NB4 (cell line): Measurements from ENCODE around the gene NFAT5.

Experiments
- CTCF ChIP-seq: IDR thresholded peaks from one replicate; pipeline ENCODE4 v1.5.1; 2012; ENCODE audit warnings: low read depth, low read length
- MAX ChIP-seq: IDR thresholded peaks from 2 replicates; pipeline ENCODE4 v1.6.1; 2011; ENCODE audit warnings: low read depth, low read length
- MYC ChIP-seq: IDR thresholded peaks from 2 replicates; pipeline ENCODE4 v1.6.1; 2011; ENCODE audit warnings: low read depth, low read length
- POLR2A ChIP-seq: IDR thresholded peaks from 2 replicates; pipeline ENCODE4 v1.6.1; 2011; ENCODE audit warnings: mild to moderate bottlenecking; ENCODE audit not compliant: insufficient read length; ENCODE audit errors: extremely low read depth

GRCh38 chr16:69747115-69747514, 181.3 kb downstream of the NFAT5 start:
- TF ChIP-seq CTCF (no peak), MYC (no peak), POLR2A (no peak), MAX (no peak)
